AG04449 (cell line): ENCODE results near the gene TRRAP.
A peak's percentile ranks its signal among the peaks of the same experiment; 100 is the strongest.

Source experiments
- CTCF ChIA-PET: fragments of 350-600 bp; formaldehyde crosslinking; extraction: SDS; loops from one replicate; lab custom pipeline; 2021; ENCODE audit warnings: antibody characterized with exemption; lab: Yijun Ruan, JAX
- POLR2A ChIA-PET: fragments of 400-600, 350-600 bp; formaldehyde crosslinking; extraction: SDS; loops from one replicate; lab custom pipeline; 2020; ENCODE audit warnings: antibody characterized with exemption, inconsistent platforms; lab: Yijun Ruan, JAX
- DNase-seq: peaks from one replicate; pipeline ENCODE4 v3.0.0-alpha.2; 2010; ENCODE audit warnings: low read depth, low spot score
- H3K4me3 ChIP-seq: 2 replicates; pipeline ENCODE4 v1.5.1; 2011; ENCODE audit warnings: low read depth, mild to moderate bottlenecking, control low read depth, low read length
- CTCF ChIP-seq: IDR thresholded peaks from one replicate; pipeline ENCODE4 v1.5.1; 2011; ENCODE audit warnings: mild to moderate bottlenecking, moderate library complexity, low read length, control low read depth, inconsistent platforms; ENCODE audit not compliant: insufficient read depth; ENCODE audit errors: missing control alignments

The TRRAP gene

GRCh38 chr7:99031496-99031895 lies 153.2 kb downstream of the TRRAP start:
- TF ChIP-seq CTCF, result no peak
- CTCF ChIA-PET, result interaction anchor here (0.7 to 3.8 kb wide), 3 partner anchors 9 to 282 kb away, joined by 3 to 31 read pairs (median 21); no protein-coding TSS in a partner anchor
- no peak overlapping the region for H3K4me3 ChIP-seq
- POLR2A ChIA-PET, result no interaction called here
- DNase-seq, result no peak

GRCh38 chr7:99032928-99033327 lies 154.6 kb downstream of the TRRAP start:
- no peak for DNase-seq
- H3K4me3 ChIP-seq, result no peak overlapping the region
- POLR2A ChIA-PET, result no interaction called here
- no peak for TF ChIP-seq CTCF
- CTCF ChIA-PET, result interaction anchor here (3.8 to 10.4 kb wide), 2 partner anchors 8 to 279 kb away, joined by 31 to 217 read pairs; no protein-coding TSS in a partner anchor

- no peak for TF ChIP-seq CTCF
- POLR2A ChIA-PET, result no interaction called here
- H3K4me3 ChIP-seq, result no peak overlapping the region
- DNase-seq, result no peak
- CTCF ChIA-PET, result interaction anchor here (10.4 kb wide), 1 partner anchor 278 kb away, joined by 217 read pairs; no protein-coding TSS in a partner anchor
Observed at GRCh38 chr7:99033765-99034164, 155.4 kb downstream of the TRRAP start.

- POLR2A ChIA-PET, result no interaction called here
- H3K4me3 ChIP-seq, result no peak overlapping the region
- CTCF ChIA-PET, result interaction anchor here (1.1 to 10.4 kb wide), 4 partner anchors 10 to 276 kb away, joined by 3 to 217 read pairs (median 6); no protein-coding TSS in a partner anchor
- DNase-seq, result no peak
- no peak for TF ChIP-seq CTCF
Observed at GRCh38 chr7:99034932-99035722, 156.8 kb downstream of the TRRAP start.

GRCh38 chr7:99035723-99036545 lies 157.6 kb downstream of the TRRAP start:
- H3K4me3 ChIP-seq, result no peak overlapping the region
- no peak for DNase-seq
- ChIA-PET CTCF (interaction anchor here (0.9 to 10.4 kb wide), 7 partner anchors 11 to 276 kb away, joined by 3 to 217 read pairs (median 4); no protein-coding TSS in a partner anchor), POLR2A (no interaction called here)
- TF ChIP-seq CTCF, result no peak

GRCh38 chr7:99036546-99037111 lies 158.3 kb downstream of the TRRAP start:
- POLR2A ChIA-PET, result no interaction called here

More at GRCh38 chr7:99036546-99037111, 158.3 kb downstream of the TRRAP start:
- DNase-seq, result no peak
- H3K4me3 ChIP-seq, result no peak overlapping the region
- CTCF ChIA-PET, result interaction anchor here (0.8 to 10.4 kb wide), 12 partner anchors 11 to 284 kb away, joined by 3 to 217 read pairs (median 4); no protein-coding TSS in a partner anchor
- TF ChIP-seq CTCF, result peak; percentile 41
